ENCODE measurements around the gene SLC35F2.
"Not testable (repeated sequence)": the region's sequence is repeated elsewhere in the genome, so short reads cannot be mapped to it uniquely, and the experiment has no call there.

The SLC35F2 gene

GRCh38 chr11:107783121-107783520 is 75.5 kb downstream of the SLC35F2 start:
- DNase-seq = no peak

- no peak for DNase-seq
These were observed 77.8 kb downstream of the SLC35F2 start for GRCh38 chr11:107780775-107781174.

- no peak for DNase-seq
These were observed 78.5 kb downstream of the SLC35F2 start for GRCh38 chr11:107780136-107780535.

GRCh38 chr11:107778839-107779517 is 79.6 kb downstream of the SLC35F2 start:
- DNase-seq = no peak

- no peak for DNase-seq
These were observed 81.5 kb downstream of the SLC35F2 start for GRCh38 chr11:107777110-107777509.

- DNase-seq = no peak
These were observed 82.5 kb downstream of the SLC35F2 start for GRCh38 chr11:107776062-107776461.

- DNase-seq = no peak
These were observed 88.0 kb downstream of the SLC35F2 start for GRCh38 chr11:107770551-107770951.

GRCh38 chr11:107769189-107769588 is 89.4 kb downstream of the SLC35F2 start:
- no peak for DNase-seq

- DNase-seq = not testable (repeated sequence)
These were observed 99.8 kb downstream of the SLC35F2 start for GRCh38 chr11:107758719-107759355.

- DNase-seq = no peak
These were observed 100.9 kb downstream of the SLC35F2 start for GRCh38 chr11:107757661-107758060.

- DNase-seq = no peak
These were observed 102.0 kb downstream of the SLC35F2 start for GRCh38 chr11:107756553-107756952.

- DNase-seq = no peak
These were observed 105.4 kb downstream of the SLC35F2 start for GRCh38 chr11:107752949-107753822.

GRCh38 chr11:107752508-107752907 is 106.1 kb downstream of the SLC35F2 start:
- no peak for DNase-seq

- DNase-seq = no peak
These were observed 107.5 kb downstream of the SLC35F2 start for GRCh38 chr11:107751082-107751481.

- DNase-seq = no peak
These were observed 108.3 kb downstream of the SLC35F2 start for GRCh38 chr11:107750313-107750712.

GRCh38 chr11:107747622-107748021 is 111.0 kb downstream of the SLC35F2 start:
- DNase-seq = no peak

- DNase-seq = no peak
These were observed 113.9 kb downstream of the SLC35F2 start for GRCh38 chr11:107744736-107745135.

GRCh38 chr11:107743191-107743590 is 115.4 kb downstream of the SLC35F2 start:
- no peak for DNase-seq

GRCh38 chr11:107741044-107741823 is 117.4 kb downstream of the SLC35F2 start:
- DNase-seq = peak in 1 of 2 donors; percentile 2
